ENCODE data around the gene PAQR9. TPM values are rescaled to one million over a fixed set of nuclear protein-coding genes. Genes with fewer than 3 reads are reported as not detected.
A peak's percentile ranks its signal among the peaks of the same experiment; 100 is the strongest.

PAQR9 gene
- total RNA-seq, 2 donors from 2014 or later = 0.26 to 0.33 TPM

- no peak for DNase-seq
- Histone ChIP-seq H3K4me3 (no peak overlapping the region), H3K27me3 (no peaks in the 10 kb centered on the region), H3K27ac (no peak overlapping the region), H3K36me3 (replicated peaks in 1 of 2; ENCODE audit: insufficient read depth in 1 of 2, low read depth in 2 of 2) (no peaks in the 10 kb centered on the region), H3K4me1 (no peaks in the 10 kb centered on the region), H3K9me3 (no peaks in the 10 kb centered on the region)
- 86 to 91% methylated on average over 3 of the region's 3 CpGs for WGBS, 2 donors
- no peak for ATAC-seq
- intact Hi-C loops (cut with DNase I) = no loop called here
- TF ChIP-seq CTCF (IDR thresholded peaks at IDR 0.05) (no peak), POLR2A (IDR thresholded peaks at IDR 0.05) (no peak)
Observed at GRCh38 chr3:142929890-142930289, 33.6 kb downstream of the PAQR9 start.

GRCh38 chr3:142929109-142929508, 34.4 kb downstream of the PAQR9 start:
- Histone ChIP-seq H3K36me3 (replicated peaks in 1 of 2; ENCODE audit: insufficient read depth in 1 of 2, low read depth in 2 of 2) (no peaks in the 10 kb centered on the region), H3K9me3 (no peaks in the 10 kb centered on the region), H3K27ac (no peak overlapping the region), H3K27me3 (no peaks in the 10 kb centered on the region), H3K4me1 (no peaks in the 10 kb centered on the region), H3K4me3 (no peak overlapping the region)
- DNase-seq (peak; percentile 25 to 67 (median 56)), ATAC-seq (peak; percentile 66)
- intact Hi-C loops (cut with DNase I) = no loop called here
- 15 to 17% methylated on average over 3 of the region's 3 CpGs for WGBS, 2 donors
- peak; percentile 20 to 54 (median 40) for TF ChIP-seq CTCF (IDR thresholded peaks at IDR 0.05)
- no peak for TF ChIP-seq POLR2A (IDR thresholded peaks at IDR 0.05)

- ATAC-seq = no peak
- 85 to 87% methylated on average over 3 of the region's 3 CpGs for WGBS, 2 donors
- Histone ChIP-seq H3K4me3 (no peak overlapping the region), H3K27me3 (no peaks in the 10 kb centered on the region), H3K36me3 (replicated peaks in 1 of 2; ENCODE audit: insufficient read depth in 1 of 2, low read depth in 2 of 2) (no peaks in the 10 kb centered on the region), H3K27ac (no peak overlapping the region), H3K4me1 (no peaks in the 10 kb centered on the region), H3K9me3 (no peaks in the 10 kb centered on the region)
- intact Hi-C loops (cut with DNase I) = no loop called here
- TF ChIP-seq POLR2A (IDR thresholded peaks at IDR 0.05) (no peak), CTCF (IDR thresholded peaks at IDR 0.05) (no peak)
- no peak for DNase-seq
Observed at GRCh38 chr3:142926368-142926944, 37.0 kb downstream of the PAQR9 start.

GRCh38 chr3:142925140-142925539, 38.3 kb downstream of the PAQR9 start:
- ATAC-seq = no peak
- H3K4me3 ChIP-seq = no peak overlapping the region
- H3K27ac ChIP-seq = no peak overlapping the region
- no peaks in the 10 kb centered on the region for H3K27me3 ChIP-seq
- no peaks in the 10 kb centered on the region for H3K4me1 ChIP-seq
- TF ChIP-seq POLR2A (IDR thresholded peaks at IDR 0.05) (no peak), CTCF (IDR thresholded peaks at IDR 0.05) (no peak)
- intact Hi-C loops (cut with DNase I) = no loop called here
- no peaks in the 10 kb centered on the region for H3K36me3 ChIP-seq (replicated peaks in 1 of 2; ENCODE audit: insufficient read depth in 1 of 2, low read depth in 2 of 2)
- DNase-seq = no peak
- no peaks in the 10 kb centered on the region for H3K9me3 ChIP-seq

GRCh38 chr3:142923694-142924093, 39.8 kb downstream of the PAQR9 start:
- H3K4me1 ChIP-seq = no peaks in the 10 kb centered on the region
- no peaks in the 10 kb centered on the region for H3K9me3 ChIP-seq
- no peaks in the 10 kb centered on the region for H3K36me3 ChIP-seq (replicated peaks in 1 of 2; ENCODE audit: insufficient read depth in 1 of 2, low read depth in 2 of 2)
- H3K27me3 ChIP-seq = no peaks in the 10 kb centered on the region
- intact Hi-C loops (cut with DNase I) = no loop called here
- TF ChIP-seq POLR2A (IDR thresholded peaks at IDR 0.05) = no peak
- TF ChIP-seq CTCF (IDR thresholded peaks at IDR 0.05) = no peak
- DNase-seq (no peak), ATAC-seq (no peak)
- no peak overlapping the region for H3K27ac ChIP-seq
- no peak overlapping the region for H3K4me3 ChIP-seq
